HepG2 (cell line): ENCODE results near the gene SFXN5. TPM values are rescaled to one million over a fixed set of nuclear protein-coding genes. Genes with fewer than 3 reads are reported as not detected.

ENCODE experiments used
- CBX5 ChIP-seq: sonication (generic); formaldehyde crosslinking; IDR thresholded peaks from 2 replicates; pipeline ENCODE4 v1.4.0; 2020; ENCODE audit warnings: missing genetic modification reagents, borderline replicate concordance
- CEBPZ ChIP-seq: IDR thresholded peaks from 2 replicates; pipeline ENCODE4 v1.6.1; 2012; ENCODE audit warnings: low read length, improper control_type of control experiment
- CENPBD1 ChIP-seq: sonication (generic); formaldehyde crosslinking; IDR thresholded peaks from 2 replicates; pipeline ENCODE4 v1.8.0; 2022; ENCODE audit warnings: missing genetic modification reagents, low read depth, mild to moderate bottlenecking, borderline replicate concordance
- DRAP1 ChIP-seq: IDR thresholded peaks from 2 replicates; pipeline ENCODE4 v1.6.1; 2016; ENCODE audit warnings: missing genetic modification reagents, missing compliant biosample characterization
- HOXD1 ChIP-seq: sonication (generic); formaldehyde crosslinking; IDR thresholded peaks from 2 replicates; pipeline ENCODE4 v1.5.0; 2020; ENCODE audit warnings: missing genetic modification reagents
- KLF11 ChIP-seq: IDR thresholded peaks from 2 replicates; pipeline ENCODE4 v1.6.1; 2016; ENCODE audit warnings: missing compliant biosample characterization
- MBD4 ChIP-seq: IDR thresholded peaks from 2 replicates; pipeline ENCODE4 v1.6.1; 2012; ENCODE audit warnings: low read length, inconsistent platforms, borderline replicate concordance
- NAIF1 ChIP-seq: sonication (generic); formaldehyde crosslinking; IDR thresholded peaks from 2 replicates; pipeline ENCODE4 v1.5.0; 2020; ENCODE audit warnings: mild to moderate bottlenecking, missing genetic modification reagents, borderline replicate concordance
- SAFB2 ChIP-seq: sonication (generic); formaldehyde crosslinking; IDR thresholded peaks from 2 replicates; pipeline ENCODE4 v1.5.1; 2020; ENCODE audit warnings: missing genetic modification reagents, low read depth, mild to moderate bottlenecking, borderline replicate concordance
- SATB2 ChIP-seq: sonication (generic); formaldehyde crosslinking; IDR thresholded peaks from 2 replicates; pipeline ENCODE4 v1.5.0; 2020; ENCODE audit warnings: missing genetic modification reagents
- SIN3B ChIP-seq: fragments of 150-350 bp; IDR thresholded peaks from 2 replicates; pipeline ENCODE4 v1.6.1; 2014; ENCODE audit warnings: low read length
- SMARCE1 ChIP-seq: fragments of 450-650 bp; IDR thresholded peaks from 2 replicates; pipeline ENCODE4 v1.6.1; 2017; ENCODE audit warnings: borderline replicate concordance
- TFDP1 ChIP-seq: IDR thresholded peaks from 2 replicates; pipeline ENCODE4 v1.6.1; 2016; ENCODE audit warnings: missing compliant biosample characterization, missing genetic modification reagents, borderline replicate concordance
- TSC22D2 ChIP-seq: sonication (generic); formaldehyde crosslinking; IDR thresholded peaks from 2 replicates; pipeline ENCODE4 v1.5.1; 2020; ENCODE audit warnings: missing genetic modification reagents, mild to moderate bottlenecking, borderline replicate concordance
- ZFP37 ChIP-seq: sonication (generic); formaldehyde crosslinking; IDR thresholded peaks from 2 replicates; pipeline ENCODE4 v1.4.0; 2020; ENCODE audit warnings: missing genetic modification reagents, borderline replicate concordance
- ZMYM4 ChIP-seq: sonication (generic); formaldehyde crosslinking; IDR thresholded peaks from 2 replicates; pipeline ENCODE4 v1.8.1; 2023; ENCODE audit warnings: mild to moderate bottlenecking, missing genetic modification reagents
- ZNF687 ChIP-seq: sonication (generic); formaldehyde crosslinking; IDR thresholded peaks from 2 replicates; pipeline ENCODE4 v1.5.1; 2020; ENCODE audit warnings: mild to moderate bottlenecking, missing genetic modification reagents, moderate library complexity
- ZNF747 ChIP-seq: sonication (generic); formaldehyde crosslinking; IDR thresholded peaks from 2 replicates; pipeline ENCODE4 v1.8.1; 2023; ENCODE audit warnings: missing genetic modification reagents, mild to moderate bottlenecking, borderline replicate concordance
- polyA plus RNA-seq, 8 experiments: library from polyadenylated mRNA; depleted of rRNA in 3 of 8; stranded (reverse) in 7 of 8; unstranded in 1 of 8; fragments of >200 nt; fragmentation: Illumina TruSeq in 4 of 8; extraction: Trizol in 4 of 8; gene quantifications; 2 replicates each; pipeline versions ENCODE4 v1.2.1 to v1.2.3, GENCODE V29; 2011 to 2016; ENCODE audit warnings: low read depth in 4 of 8, missing spikeins in 1 of 8, mixed read lengths in 1 of 8; ENCODE audit not compliant: insufficient read depth in 1 of 8
- total RNA-seq, 5 experiments: library from RNA; depleted of rRNA; stranded (reverse); fragments of >200 nt; fragmentation: Illumina TruSeq; extraction: Trizol; gene quantifications; 2 replicates each; pipeline ENCODE4 v1.2.3, GENCODE V29; 2016; ENCODE audit warnings: low read depth in 1 of 5

SFXN5 gene
- total and polyA plus RNA-seq, 2 of the 13 experiments (the other 11 are each of a cell fraction or from before 2014, with no cell fraction given), result 34.9 to 37.4 TPM

GRCh38 chr2:72915907-72916742 lies 155.4 kb downstream of the SFXN5 start (continued):
- TF ChIP-seq MBD4 (no peak), ZFP37 (no peak), CEBPZ (no peak), CENPBD1 (CRISPR knock-in tag) (no peak), SATB2 (CRISPR knock-in tag) (no peak), SMARCE1 (no peak), SIN3B (no peak), ZMYM4 (CRISPR knock-in tag) (peak; percentile 80), ZNF747 (CRISPR knock-in tag) (peak; percentile 74; the same call in 1 of the 2 replicates), TSC22D2 (CRISPR knock-in tag) (no peak), DRAP1 (no peak), KLF11 (CRISPR knock-in tag) (no peak), HOXD1 (CRISPR knock-in tag) (peak; percentile 18; the same call in 1 of the 2 replicates), TFDP1 (CRISPR knock-in tag) (peak; percentile 86; the same call in 1 of the 2 replicates), ZNF687 (peak; percentile 88), CBX5 (CRISPR knock-in tag) (no peak), SAFB2 (CRISPR knock-in tag) (0 out of 2 replicates have a peak, but pooled peaks have one; percentile 20), NAIF1 (CRISPR knock-in tag) (0 out of 2 replicates have a peak, but pooled peaks have one; percentile 25)
